ENCODE results near the gene SNTB2.
A peak's percentile ranks its signal among the peaks of the same experiment; 100 is the strongest.

Gene SNTB2

DNA sequence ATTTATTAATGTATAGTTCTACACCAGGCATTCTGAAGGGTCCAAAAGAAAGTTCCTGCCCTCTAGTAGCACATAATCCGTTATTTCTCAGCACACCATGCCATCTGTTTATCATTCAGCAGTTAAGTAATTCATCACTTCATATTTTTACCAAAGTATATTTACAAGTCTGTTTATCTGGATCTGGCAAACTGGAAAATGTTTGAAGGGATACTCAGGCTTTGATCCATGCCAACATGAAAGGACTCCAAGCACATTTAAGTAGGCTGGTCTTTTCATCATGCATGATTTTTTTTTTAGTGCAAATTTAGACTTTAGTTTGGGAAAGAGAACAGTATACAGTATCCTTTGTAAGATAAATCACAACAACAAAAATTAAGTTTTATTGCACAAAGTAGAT, 120.1 kb downstream of the SNTB2 start:
- TF ChIP-seq CTCF (IDR thresholded peaks at IDR 0.05; ENCODE audit: insufficient read depth, low read depth, low read length, missing control alignments), result no peak
- DNase-seq (ENCODE audit: low read depth), result no peak
- no peak overlapping the region for H3K4me3 ChIP-seq (ENCODE audit: low read depth, low read length)

GRCh38 chr16:69307856-69308255, 120.9 kb downstream of the SNTB2 start:
- H3K4me3 ChIP-seq (ENCODE audit: low read depth, low read length), result no peak overlapping the region
- TF ChIP-seq CTCF (IDR thresholded peaks at IDR 0.05; ENCODE audit: insufficient read depth, low read depth, low read length, missing control alignments), result no peak
- no peak for DNase-seq (ENCODE audit: low read depth)

GRCh38 chr16:69309316-69309715, 122.4 kb downstream of the SNTB2 start:
- no peak for TF ChIP-seq CTCF (IDR thresholded peaks at IDR 0.05; ENCODE audit: insufficient read depth, low read depth, low read length, missing control alignments)
- DNase-seq (ENCODE audit: low read depth), result no peak
- H3K4me3 ChIP-seq (ENCODE audit: low read depth, low read length), result no peak overlapping the region

- peak within 1 kb of the TSS; percentile 84 for H3K4me3 ChIP-seq (ENCODE audit: low read depth, low read length)
- TF ChIP-seq CTCF (IDR thresholded peaks at IDR 0.05; ENCODE audit: insufficient read depth, low read depth, low read length, missing control alignments), result peak; percentile 91
- peak; percentile 98 for DNase-seq (ENCODE audit: low read depth)
Measured at GRCh38 chr16:69310653-69311532, 123.9 kb downstream of the SNTB2 start, which contains the start of gene VPS4A. VPS4A (plus strand) TSS chr16:69311350; CDS start chr16:69311512, 162 bp downstream.

GRCh38 chr16:69311533-69312387, 124.8 kb downstream of the SNTB2 start:
- DNase-seq (ENCODE audit: low read depth), result peak; percentile 68
- TF ChIP-seq CTCF (IDR thresholded peaks at IDR 0.05; ENCODE audit: insufficient read depth, low read depth, low read length, missing control alignments), result no peak
- peak overlapping the region; percentile 84 for H3K4me3 ChIP-seq (ENCODE audit: low read depth, low read length)

DNA sequence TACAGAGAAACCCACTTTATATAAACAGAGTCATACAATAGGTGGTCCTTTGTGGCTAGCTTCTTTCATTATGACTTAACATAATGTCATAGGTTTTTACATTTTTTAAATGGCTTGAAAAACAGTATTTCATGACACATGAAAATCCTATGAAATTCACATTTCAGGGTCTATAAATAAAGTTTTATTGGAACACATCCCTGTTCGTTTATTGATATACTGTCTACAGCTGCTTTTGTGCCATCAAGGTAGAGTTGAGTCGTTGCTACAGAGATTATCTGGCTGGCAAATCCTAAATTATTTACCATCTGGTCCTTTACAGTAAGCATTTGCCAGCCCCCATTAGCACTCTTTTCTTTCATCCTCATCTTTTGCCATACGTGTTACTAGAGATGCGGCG, 126.5 kb downstream of the SNTB2 start:
- no peak overlapping the region for H3K4me3 ChIP-seq (ENCODE audit: low read depth, low read length)
- no peak for TF ChIP-seq CTCF (IDR thresholded peaks at IDR 0.05; ENCODE audit: insufficient read depth, low read depth, low read length, missing control alignments)
- no peak for DNase-seq (ENCODE audit: low read depth)
